HG02970 (cell line): ENCODE measurements around the gene NTMT1.
"Not testable (repeated sequence)": the region's sequence is repeated elsewhere in the genome, so short reads cannot be mapped to it uniquely, and the experiment has no call there.

Source experiments
- ATAC-seq: cut with Tn5 transposase; IDR thresholded peaks from one replicate; pipeline ENCODE4 v1.9.1; 2021; ENCODE audit warnings: mild to moderate bottlenecking, moderate library complexity, moderate number of reproducible peaks; ENCODE audit not compliant: unreplicated experiment, low FRiP score

The NTMT1 gene

DNA sequence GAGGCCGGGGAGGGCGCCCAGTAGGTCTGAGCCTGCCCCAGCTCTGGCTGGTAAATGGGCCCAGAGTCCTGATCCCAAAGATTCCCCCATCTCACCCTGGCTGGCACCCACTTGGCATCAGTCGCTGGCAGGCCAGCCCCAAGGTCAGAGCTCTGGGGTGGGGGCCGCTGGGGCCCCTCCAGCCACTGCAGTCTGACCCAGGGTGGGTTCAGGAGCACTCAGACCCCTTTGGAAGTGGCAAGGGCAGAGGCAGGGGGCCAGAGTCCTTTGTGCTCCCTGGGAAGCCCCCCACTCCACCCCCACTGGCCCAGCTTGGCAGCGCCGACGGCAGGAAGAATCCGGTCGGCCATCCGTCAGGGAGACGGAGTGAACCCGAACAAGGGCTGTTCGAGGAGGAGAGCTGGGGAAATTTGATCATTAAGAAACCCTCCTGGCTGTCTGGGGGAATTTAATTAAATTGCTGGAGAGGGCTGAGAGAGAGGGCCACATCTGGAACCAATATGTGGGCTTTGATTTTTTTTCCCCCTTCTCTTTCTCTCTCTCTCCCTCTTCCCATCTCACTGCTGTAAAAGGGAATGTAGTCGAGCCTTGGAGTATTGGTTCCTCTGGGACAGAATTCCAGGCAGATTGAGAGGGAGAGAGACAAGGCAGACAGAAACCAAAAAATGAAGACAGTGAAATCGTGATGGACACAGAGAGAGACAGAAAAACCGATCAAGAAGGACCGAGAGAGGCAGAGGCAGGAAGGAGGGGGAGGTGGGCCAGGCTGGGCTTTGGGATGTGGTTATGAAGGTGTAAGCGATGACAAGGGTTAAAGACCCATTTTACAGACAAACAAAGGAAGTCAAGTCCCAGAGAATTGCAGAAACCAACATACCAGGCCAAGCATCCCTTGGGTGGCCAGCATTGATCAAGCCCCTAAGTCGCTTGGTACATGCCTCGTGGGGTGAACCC, 24.0 kb downstream of the NTMT1 start:
- no peak for ATAC-seq

DNA sequence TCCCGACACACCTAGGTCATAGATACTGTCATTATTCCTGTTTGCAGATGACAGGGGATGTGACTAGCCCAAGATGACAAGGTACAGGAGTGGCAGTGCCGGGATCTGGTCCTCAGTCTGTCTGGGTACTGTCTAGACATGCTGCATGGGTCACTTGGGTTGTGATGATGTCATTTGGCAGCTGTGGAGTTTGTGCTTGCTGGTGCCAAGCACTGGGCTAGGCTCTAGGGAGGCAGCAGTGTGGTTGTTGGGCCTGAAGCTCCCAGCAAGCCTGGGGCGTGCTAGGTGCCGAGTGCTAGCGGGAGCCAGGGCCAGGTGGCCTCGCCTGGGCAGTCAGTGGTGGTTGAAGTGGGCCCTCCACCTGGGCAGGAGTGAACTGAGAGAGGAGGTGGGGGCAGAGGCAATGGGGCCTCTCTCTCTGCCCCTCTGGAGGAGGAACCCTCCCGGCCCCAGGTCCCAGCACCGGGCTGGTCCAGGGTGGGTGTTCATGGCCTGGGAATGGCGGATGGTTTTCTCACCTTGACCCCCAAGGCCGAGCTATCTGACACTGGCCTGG, 24.8 kb downstream of the NTMT1 start:
- no peak for ATAC-seq

DNA sequence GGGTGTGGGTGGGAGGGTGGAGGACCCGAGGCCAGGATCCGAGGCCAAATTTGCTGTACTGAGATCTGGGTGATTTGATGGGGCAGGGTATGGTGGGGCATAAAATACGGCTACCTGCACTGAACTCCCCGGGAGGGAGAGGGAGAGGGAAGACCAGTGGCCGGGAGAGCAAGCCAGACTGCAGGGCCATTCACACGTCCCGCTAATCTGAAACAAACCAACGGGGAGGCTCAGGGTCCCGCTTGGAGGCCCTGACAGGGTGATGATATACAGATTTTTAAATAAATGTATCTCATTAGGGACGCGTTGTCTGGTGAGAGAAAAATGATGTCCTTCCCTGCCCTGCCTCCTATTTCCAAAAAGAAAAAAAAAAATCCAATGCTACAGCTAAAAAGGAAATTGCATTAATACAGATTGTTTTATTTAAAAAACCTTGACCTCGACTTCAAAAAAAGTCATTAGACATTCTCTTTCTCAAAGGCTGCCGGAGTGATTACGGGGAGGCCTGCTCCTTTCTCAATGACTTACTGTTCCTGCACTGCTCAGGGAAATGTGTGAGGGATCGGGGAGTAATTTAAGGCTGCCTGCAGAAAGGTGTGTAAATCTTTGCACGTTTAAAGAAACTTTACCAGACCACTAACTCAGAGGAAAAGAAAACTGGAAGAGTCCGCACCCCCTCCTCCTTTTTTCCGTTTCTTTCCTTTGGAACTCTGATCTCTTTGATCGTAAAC, 28.0 kb downstream of the NTMT1 start:
- no peak for ATAC-seq

DNA sequence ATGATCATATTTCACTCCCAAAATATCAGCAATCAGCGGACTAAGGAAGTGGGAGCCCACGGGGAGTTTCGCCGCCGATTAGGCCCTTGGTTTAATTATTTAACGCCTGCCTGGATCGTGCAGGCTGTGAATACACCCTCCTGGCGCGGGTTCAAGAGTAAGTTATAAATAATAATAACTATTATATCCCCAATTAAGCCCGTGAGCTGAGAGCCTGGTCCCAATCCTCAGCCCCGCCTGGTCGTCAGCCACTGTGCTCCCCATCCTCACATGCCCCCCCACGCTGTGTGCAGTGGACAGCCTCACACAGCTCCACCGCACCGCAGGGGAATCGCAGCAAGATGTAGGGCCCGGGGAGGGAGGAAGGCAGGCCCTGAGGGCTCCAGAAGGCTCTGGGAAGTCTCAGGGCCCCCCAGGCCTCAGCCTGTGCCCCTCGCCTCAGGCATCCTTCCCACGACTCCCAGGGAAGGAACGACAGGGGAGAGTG, 28.6 kb downstream of the NTMT1 start:
- ATAC-seq, result no peak

DNA sequence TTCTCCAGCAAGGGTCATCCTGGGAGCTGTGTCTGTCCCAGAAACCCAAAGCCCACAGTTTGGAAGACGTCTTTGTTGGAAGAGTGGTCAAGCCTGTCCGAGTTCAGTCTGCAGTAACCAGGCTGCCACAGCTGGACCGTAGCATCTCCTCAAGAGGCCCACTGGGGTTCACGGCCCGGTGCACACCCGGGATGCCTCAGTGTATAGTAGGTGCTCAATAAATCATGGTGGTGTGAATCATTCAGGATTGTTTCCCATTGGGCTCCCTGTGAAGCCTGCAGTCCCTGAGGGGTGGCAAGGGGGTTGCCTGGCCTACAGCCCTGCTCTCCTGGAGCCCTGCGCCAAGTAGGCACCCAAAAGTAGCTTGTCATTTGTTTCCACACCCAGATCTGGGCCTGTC, 29.2 kb downstream of the NTMT1 start:
- no peak for ATAC-seq

DNA sequence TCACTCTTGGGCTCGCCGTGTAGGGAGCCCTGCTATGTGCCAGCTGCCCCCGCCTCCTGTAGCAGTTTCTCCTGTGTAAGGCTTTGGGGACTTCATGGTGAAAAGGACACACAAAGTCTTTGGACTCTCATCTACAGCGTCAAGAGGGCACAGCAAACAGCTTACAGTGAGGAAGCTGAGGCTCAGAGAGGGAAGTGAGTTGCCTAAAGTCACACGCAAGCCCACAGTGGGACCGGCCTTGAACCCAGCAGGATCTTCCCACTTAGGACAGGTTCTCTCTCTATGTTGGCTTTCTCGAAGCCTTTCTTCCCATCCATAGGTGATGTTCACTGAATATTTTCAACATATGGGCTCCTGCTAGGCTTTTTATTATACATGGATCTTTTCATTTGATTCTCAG, 29.7 kb downstream of the NTMT1 start:
- no peak for ATAC-seq

DNA sequence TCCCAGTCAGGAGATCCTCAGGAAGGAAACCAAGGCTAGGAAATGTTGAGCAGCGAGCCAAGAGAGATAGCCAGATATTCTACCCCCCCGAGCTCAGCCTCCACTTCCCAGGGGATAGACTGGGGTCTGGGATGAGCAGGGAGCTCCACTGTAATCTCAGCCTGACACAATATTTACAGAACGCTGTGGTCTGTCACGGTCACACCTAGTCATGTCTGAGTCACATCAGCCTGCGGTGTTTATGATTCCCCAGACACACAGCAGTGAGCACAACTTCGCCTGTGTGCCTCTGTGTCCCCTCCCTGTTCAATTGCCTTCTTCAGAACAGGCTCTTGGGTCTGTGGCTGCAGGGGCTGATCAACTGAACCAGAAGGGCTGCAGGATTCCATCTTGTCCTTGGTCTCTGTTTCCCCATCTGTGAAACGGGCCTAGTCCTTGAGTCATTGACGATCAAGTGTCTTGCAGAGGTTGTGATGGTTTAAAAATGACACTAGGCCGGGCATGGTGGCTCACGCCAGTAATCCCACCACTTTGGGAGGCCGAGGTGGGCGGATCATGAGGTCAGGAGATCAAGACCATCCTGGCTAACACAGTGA, 30.9 kb downstream of the NTMT1 start:
- no peak for ATAC-seq

DNA sequence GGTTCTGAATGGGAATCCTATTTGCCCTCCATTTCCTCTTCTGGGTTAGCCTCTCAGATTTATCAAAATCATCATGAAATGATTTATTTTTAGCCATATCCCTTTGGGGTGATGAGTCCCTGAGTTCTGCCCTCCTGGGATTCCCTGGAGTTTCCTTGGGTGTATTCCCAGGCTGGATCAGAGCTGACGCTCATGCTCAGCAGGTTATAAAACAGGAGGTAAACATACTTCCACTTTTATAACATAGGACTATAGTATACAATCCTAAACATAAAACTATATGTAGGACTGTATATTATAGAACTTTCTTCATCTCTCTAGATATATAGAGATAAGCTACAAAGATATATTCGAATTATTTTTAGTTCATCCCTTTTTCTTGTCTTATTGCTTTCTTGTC, 35.1 kb downstream of the NTMT1 start:
- no peak for ATAC-seq

DNA sequence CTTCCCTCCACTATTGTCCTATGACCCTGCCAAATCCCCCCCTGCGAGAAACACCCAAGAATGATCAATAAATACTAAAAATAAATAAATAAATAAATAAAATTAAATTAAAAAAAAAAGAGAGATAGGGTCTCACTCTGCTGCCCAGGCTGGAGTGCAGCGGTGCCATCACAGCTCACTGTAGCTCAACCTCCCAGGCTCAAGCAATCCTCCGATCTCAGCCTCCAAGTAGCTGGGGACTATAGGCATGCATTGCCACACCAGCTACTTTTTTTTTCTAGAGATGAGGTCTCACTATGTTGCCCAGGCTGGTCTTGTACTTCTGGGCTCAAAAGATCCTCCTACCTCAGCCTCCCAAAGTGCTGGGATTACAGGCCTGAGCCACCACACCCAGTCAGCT, 36.3 kb downstream of the NTMT1 start:
- ATAC-seq, result not testable (repeated sequence)

DNA sequence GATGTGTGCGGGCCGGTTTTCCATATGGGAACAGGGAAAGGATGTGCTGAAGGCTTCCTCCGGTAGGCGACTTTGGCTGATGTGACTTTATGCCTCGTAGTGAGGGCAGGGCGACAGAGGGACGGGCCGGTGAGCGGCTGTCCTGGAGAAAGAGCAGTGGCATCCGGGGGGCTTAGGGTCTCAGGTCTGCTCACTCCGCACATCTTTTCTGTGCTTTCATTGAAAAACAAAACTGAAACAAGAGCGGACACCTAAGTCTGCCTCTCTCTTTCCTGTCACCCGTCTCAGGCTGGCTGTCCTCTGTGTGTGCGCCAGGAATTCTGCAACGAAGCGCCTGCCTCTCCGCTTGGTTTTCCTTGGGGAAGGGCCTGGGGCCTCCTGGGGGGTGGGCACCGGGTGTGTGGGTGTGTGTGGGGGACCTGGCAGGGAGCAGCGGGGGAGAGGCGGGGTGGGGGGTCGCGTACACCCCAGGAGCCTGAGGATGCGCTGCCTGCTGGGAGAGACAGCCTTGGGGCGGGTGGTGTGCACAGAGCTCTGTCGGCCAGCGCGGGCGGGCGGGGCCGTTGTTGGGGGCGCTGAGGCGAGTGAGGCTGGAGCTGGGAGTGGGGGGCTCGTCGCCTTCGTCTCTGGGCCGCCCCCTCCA, 38.9 kb downstream of the NTMT1 start:
- no peak for ATAC-seq

DNA sequence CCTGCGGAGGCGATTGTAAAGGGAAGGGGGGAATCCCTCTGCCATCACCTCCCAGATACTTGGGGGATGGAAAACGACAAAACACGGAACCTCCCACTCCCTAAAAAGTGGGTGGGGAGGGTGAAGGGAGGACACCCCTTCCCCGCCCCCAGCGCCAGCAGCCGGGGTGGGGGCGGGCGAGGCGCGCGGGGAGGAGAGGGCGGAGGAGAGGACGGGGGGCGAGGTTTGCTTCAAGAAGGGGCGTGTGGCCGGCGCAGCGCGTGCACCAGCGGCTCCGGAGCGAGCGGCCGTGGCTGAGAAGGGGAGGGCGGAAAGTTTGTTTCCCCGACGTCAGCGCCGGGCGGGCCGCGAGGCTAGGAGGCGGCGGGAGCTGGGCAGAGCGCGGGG, 39.4 kb downstream of the NTMT1 start, which contains the start of gene PRRX2:
PRRX2 (plus strand) TSS at position 259 of the 387 bp plus-strand sequence. CDS start 221 bp downstream, outside the sequence.
- ATAC-seq, result no peak

DNA sequence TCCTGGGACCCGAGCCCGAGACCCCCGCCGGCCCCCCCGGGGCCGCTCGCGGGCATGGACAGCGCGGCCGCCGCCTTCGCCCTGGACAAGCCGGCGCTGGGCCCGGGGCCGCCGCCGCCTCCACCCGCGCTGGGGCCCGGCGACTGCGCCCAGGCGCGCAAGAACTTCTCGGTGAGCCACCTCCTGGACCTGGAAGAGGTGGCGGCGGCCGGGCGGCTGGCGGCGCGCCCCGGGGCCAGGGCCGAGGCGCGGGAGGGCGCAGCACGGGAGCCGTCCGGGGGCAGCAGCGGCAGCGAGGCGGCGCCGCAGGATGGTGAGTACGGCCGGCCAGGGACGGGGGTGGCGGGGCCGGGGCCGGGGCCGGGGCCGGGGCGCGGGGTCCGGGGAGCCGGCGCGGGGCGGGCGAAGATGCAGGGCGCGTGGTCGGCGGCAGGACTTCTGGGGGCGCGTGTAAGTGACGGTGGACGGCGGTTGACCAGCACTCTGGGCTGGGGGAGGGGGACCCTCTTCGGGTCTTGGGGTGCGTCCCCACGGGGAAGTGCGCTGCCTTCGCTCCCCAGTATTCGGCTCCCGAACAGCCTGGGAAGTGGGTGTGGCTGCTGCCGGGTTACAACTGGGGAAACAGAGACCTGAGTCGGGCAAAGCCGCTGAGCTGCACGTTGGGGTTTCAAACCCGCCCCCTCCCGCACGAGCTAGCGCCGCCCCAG, 40.0 kb downstream of the NTMT1 start:
- ATAC-seq, result no peak

DNA sequence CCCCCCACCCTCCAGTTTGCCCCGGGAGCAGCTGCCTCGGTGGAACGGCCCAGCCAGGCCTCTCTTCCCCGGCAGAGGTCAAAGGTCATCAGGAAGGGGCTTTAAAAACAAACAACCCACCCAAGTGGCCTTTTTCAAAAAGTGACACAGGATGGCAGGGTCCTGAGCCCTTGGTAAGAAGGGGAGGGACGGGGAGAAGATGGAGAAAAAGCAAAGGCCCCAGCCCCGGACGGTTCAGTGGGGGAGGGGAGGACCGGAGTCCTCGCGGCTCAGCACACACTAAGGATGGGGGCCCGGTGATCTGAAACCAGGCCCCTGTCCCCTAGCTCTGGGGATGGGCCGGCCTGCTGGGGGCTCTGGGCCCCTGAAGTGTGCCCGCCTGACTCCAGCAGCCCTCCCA, 40.6 kb downstream of the NTMT1 start:
- no peak for ATAC-seq

DNA sequence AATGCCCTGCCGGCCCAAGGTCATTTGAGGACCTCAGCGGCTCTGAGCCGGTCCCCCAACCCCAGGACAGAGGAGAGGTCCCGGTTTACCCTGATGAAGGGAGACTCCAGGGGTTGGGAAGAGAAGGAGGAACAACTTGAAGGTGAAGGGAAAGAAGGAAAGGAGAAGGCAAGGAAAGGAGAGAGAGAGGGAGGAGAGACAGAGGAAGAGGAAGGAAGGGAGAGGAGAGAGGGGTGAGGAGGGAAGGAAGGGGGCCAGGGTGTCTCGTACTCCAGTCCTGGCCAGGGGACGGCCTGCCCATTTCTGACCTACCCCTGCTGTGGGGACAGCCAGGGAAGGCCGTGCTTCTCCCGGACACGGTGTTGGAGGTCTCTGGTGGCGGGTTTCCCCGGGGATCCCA, 41.4 kb downstream of the NTMT1 start:
- ATAC-seq, result no peak

DNA sequence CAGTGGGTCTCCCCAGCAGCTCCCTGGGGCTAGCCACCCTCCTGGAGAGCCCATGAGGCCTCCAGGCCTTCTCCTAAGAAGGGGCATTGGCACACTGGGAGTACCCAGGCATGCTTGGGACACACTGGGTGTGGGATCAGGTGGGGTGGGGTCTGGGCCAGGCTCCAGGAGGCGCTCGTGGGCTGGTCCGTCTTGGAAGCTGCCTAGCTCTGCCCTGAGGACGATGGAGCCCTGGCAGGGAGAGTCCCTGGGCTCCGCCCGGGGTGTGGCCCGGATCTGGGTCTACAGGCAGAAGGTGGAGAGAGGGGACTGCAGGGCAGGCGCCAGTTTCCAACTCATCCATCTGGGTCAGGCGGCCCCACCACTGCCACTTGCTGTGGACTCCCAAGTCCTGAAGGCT, 41.9 kb downstream of the NTMT1 start:
- ATAC-seq, result no peak

DNA sequence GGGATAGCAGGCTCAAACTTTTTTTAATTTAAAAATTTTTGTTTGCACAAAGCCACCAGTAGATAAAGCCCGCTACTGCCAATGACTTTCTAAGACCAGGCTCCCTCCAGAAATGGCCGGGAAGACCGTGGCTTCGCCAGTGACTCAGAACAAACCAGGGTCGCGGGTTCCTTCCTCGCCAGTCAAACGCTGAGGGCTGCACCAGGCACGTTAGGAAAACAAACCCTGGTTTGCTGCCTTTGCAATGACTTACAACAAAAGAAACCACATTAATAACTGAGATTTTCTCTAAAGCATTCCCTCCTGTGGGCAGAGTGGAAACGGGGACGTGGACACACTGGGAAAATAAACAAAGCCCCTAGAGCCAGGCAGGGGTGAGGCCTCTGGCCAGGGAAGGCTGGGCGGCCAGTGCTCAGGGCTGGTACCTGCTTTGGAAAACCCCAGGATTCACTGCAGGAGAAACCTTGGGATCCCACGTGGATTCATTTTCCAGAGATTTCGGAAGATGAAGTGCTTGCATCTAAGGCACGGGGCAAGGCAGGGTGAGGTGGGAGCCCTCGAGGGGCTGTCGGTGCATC, 43.3 kb downstream of the NTMT1 start:
- no peak for ATAC-seq

DNA sequence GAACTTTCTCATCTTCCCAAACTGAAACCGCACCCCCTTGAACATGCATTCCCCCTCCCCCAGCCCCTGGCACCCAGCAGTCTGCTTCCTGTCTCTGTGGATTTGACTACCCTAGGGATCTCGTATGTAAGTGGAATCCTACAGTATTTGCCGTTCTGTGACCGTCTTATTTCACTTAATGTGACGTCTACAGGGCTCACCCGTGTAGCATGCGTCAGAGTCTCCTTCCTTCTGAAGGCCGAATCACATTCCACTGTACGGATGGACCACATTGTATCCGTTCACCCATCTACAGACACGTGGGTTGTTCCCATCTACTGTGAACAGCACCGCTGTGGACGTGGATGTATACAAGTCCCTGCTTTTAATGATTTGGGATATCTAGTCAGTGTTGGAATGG, 44.0 kb downstream of the NTMT1 start:
- no peak for ATAC-seq

DNA sequence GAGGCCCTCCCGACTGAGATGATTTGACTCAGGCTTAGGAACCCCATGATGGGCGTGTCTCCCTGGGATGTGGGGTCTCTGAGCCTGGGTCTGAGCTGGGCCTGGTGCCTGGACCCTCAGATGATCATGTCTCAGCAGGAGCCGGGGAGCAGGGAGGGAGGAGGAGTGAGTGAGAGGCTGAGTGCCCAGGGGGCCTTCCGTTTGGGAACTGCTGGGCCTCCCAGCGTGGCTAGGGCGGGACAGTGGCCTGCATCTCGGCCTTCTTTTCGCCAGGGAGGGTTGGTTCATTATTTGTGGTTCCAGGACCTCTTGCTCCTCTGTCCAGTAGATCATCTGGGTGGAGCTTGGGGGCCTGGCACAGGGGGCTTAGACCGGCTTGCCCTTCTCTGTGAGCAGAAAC, 45.1 kb downstream of the NTMT1 start:
- ATAC-seq, result no peak

DNA sequence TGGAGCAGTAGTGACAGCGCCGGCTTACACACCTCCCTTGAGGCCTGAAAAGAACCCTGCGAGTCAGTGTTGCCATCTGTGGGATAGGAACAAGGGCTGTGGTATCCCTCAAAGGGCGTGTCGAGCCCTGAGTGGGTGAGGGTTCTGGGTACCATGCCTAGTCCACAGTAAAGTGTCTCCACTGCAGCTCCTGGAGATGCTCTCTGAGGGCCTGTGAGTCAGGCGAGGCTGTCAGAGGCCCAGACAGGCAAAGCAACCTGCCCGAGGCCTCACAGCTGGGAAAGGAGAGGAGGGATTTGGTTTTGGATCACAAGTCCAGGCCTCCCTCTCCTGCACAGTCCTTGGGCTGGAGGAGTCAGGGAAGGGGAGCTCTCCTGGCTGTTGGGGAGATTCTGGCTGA, 45.6 kb downstream of the NTMT1 start:
- no peak for ATAC-seq
